H1 (cell line): Measurements from ENCODE around the gene TTC28. TPM values are rescaled to one million over a fixed set of nuclear protein-coding genes. Genes with fewer than 3 reads are reported as not detected.

Experiments
- CTCF ChIA-PET: fragments of 300-600 bp; sonication (Branson Sonifier 250); formaldehyde crosslinking; loops from one replicate; lab custom pipeline; 2021; ENCODE audit not compliant: partially characterized antibody; lab: Charles Lee
- POLR2A ChIA-PET: fragments of 300-600 bp; sonication (Branson Sonifier 250); formaldehyde crosslinking; loops from one replicate; lab custom pipeline; 2021; ENCODE audit warnings: inconsistent platforms; ENCODE audit not compliant: partially characterized antibody; lab: Charles Lee
- DNase-seq, 2 experiments: peaks; one replicate each; pipeline versions ENCODE4 v3.0.0 to v3.0.0-alpha.2; 2010 to 2022; ENCODE audit warnings: low spot score in 2 of 2, low read depth in 1 of 2, mixed read lengths in 1 of 2
- FAIRE-seq: peaks from 2 replicates; lab custom pipeline; 2011; peaks lifted over from hg19 to GRCh38; lab: Jason Lieb, UNC
- H2AFZ ChIP-seq: 2 replicates; pipeline ENCODE4 v1.8.1; 2012; ENCODE audit warnings: low read length, inconsistent platforms
- H2AK5ac ChIP-seq: 2 replicates; pipeline ENCODE4 v1.6.1; 2013; ENCODE audit warnings: low read depth, low read length
- H2BK120ac ChIP-seq: replicated peaks from 2 replicates; pipeline ENCODE3; 2013; ENCODE audit warnings: low read depth, low read length, inconsistent platforms
- H2BK12ac ChIP-seq: 2 replicates; pipeline ENCODE4 v1.6.1; 2013; ENCODE audit warnings: low read depth, low read length
- H2BK15ac ChIP-seq: 2 replicates; pipeline ENCODE4 v1.6.1; 2013; ENCODE audit warnings: low read length
- H2BK20ac ChIP-seq: 2 replicates; pipeline ENCODE4 v1.6.1; 2013; ENCODE audit warnings: low read length
- H2BK5ac ChIP-seq: 2 replicates; pipeline ENCODE4 v1.6.1; 2013; ENCODE audit warnings: low read depth, low read length
- H3K14ac ChIP-seq: 2 replicates; pipeline ENCODE4 v1.6.1; 2013; ENCODE audit warnings: inconsistent platforms; ENCODE audit not compliant: insufficient read length
- H3K18ac ChIP-seq: 2 replicates; pipeline ENCODE4 v1.6.1; 2013; ENCODE audit warnings: low read length; ENCODE audit errors: extremely low read depth
- H3K23ac ChIP-seq: 2 replicates; pipeline ENCODE4 v1.6.1; 2013; ENCODE audit warnings: inconsistent platforms; ENCODE audit not compliant: insufficient read length
- H3K23me2 ChIP-seq: 2 replicates; pipeline ENCODE4 v1.6.1; 2013; ENCODE audit warnings: low read depth, low read length
- H3K27ac ChIP-seq: 2 replicates; pipeline ENCODE4 v1.6.1; 2011; ENCODE audit warnings: low read depth, low read length, inconsistent platforms
- H3K27me3 ChIP-seq, 4 experiments: replicated peaks in 1 of 4; 1 replicate in 1 of 4; 2 replicates in 3 of 4; pipeline versions ENCODE4 v1.6.1 to v1.8.1; 2011 to 2013; ENCODE audit warnings: low read length in 3 of 4, mild to moderate bottlenecking in 3 of 4, inconsistent platforms in 2 of 4, mixed read lengths in 2 of 4, moderate library complexity in 1 of 4; ENCODE audit not compliant: control insufficient read depth in 3 of 4, insufficient read depth in 3 of 4; ENCODE audit errors: extremely low read depth in 1 of 4
- H3K36me3 ChIP-seq, 4 experiments: 2 replicates each; pipeline versions ENCODE4 v1.6.1 to v1.8.1; 2011 to 2013; ENCODE audit warnings: mild to moderate bottlenecking in 4 of 4, low read length in 3 of 4, moderate library complexity in 2 of 4, control low read depth in 1 of 4, inconsistent platforms in 1 of 4; ENCODE audit not compliant: insufficient read depth in 4 of 4, control insufficient read depth in 2 of 4
- H3K4ac ChIP-seq: replicated peaks from 2 replicates; pipeline ENCODE3; 2013; ENCODE audit warnings: low read length, low read depth, mixed read lengths, inconsistent platforms; ENCODE audit not compliant: insufficient read length
- H3K4me1 ChIP-seq, 4 experiments: replicated peaks in 1 of 4; 1 replicate in 1 of 4; 2 replicates in 3 of 4; pipeline versions ENCODE4 v1.6.1 to v1.8.1; 2011 to 2013; ENCODE audit warnings: low read length in 3 of 4, inconsistent platforms in 2 of 4, mixed read lengths in 1 of 4; ENCODE audit not compliant: insufficient read depth in 4 of 4, control insufficient read depth in 3 of 4
- H3K4me2 ChIP-seq, 2 experiments: 2 replicates each; pipeline versions ENCODE4 v1.6.1 to v1.8.1; 2011 to 2013; ENCODE audit warnings: low read depth in 2 of 2, low read length in 2 of 2, control low read depth in 1 of 2, inconsistent platforms in 1 of 2, mild to moderate bottlenecking in 1 of 2; ENCODE audit not compliant: insufficient read depth in 1 of 2
- H3K4me3 ChIP-seq, 4 experiments: fragments of 200-600, 300-600 bp in 1 of 4; sonication (generic), shearing (Covaris generic), sonication (Bioruptor Twin) in 1 of 4; 2 replicates each; pipeline versions ENCODE4 v1.5.1 to v1.8.1; 2011 to 2016; ENCODE audit warnings: low read length in 4 of 4, low read depth in 3 of 4, control low read depth in 2 of 4, inconsistent platforms in 2 of 4, mild to moderate bottlenecking in 2 of 4, mixed read lengths in 1 of 4, moderate library complexity in 1 of 4; ENCODE audit not compliant: insufficient read depth in 2 of 4; ENCODE audit errors: extremely low read depth in 1 of 4
- H3K56ac ChIP-seq: replicated peaks from 2 replicates; pipeline ENCODE3; 2013; ENCODE audit warnings: low read depth, mild to moderate bottlenecking, mixed read lengths, low read length, inconsistent platforms; ENCODE audit not compliant: insufficient read length
- H3K79me1 ChIP-seq: 2 replicates; pipeline ENCODE4 v1.6.1; 2013; ENCODE audit warnings: low read depth, low read length, control low read depth
- H3K79me2 ChIP-seq, 2 experiments: 2 replicates each; pipeline versions ENCODE4 v1.6.1 to v1.8.1; 2012 to 2013; ENCODE audit warnings: low read length in 2 of 2, mild to moderate bottlenecking in 2 of 2, inconsistent platforms in 1 of 2; ENCODE audit not compliant: insufficient read depth in 2 of 2, control insufficient read depth in 1 of 2
- H3K9ac ChIP-seq, 4 experiments: replicated peaks in 1 of 4; 1 replicate in 1 of 4; 2 replicates in 3 of 4; pipeline versions ENCODE4 v1.6.1 to v1.8.1; 2011 to 2013; ENCODE audit warnings: low read depth in 3 of 4, low read length in 3 of 4, control low read depth in 2 of 4, mild to moderate bottlenecking in 2 of 4, moderate library complexity in 2 of 4, inconsistent platforms in 1 of 4; ENCODE audit errors: extremely low read depth in 1 of 4
- H3K9me3 ChIP-seq, 2 experiments: 2 replicates each; pipeline versions ENCODE4 v1.6.1 to v1.8.1; 2012 to 2013; ENCODE audit warnings: mild to moderate bottlenecking in 2 of 2, moderate library complexity in 2 of 2, control low read depth in 1 of 2, inconsistent platforms in 1 of 2, low read depth in 1 of 2, low read length in 1 of 2, mixed read lengths in 1 of 2; ENCODE audit not compliant: insufficient read depth in 2 of 2
- H4K20me1 ChIP-seq, 2 experiments: replicated peaks in 1 of 2; 2 replicates each; pipeline versions ENCODE3 to v1.8.1; 2011 to 2013; ENCODE audit warnings: inconsistent platforms in 2 of 2, low read length in 2 of 2, mild to moderate bottlenecking in 1 of 2; ENCODE audit not compliant: insufficient read depth in 2 of 2, control insufficient read depth in 1 of 2
- H4K5ac ChIP-seq: 2 replicates; pipeline ENCODE4 v1.6.1; 2013; ENCODE audit warnings: low read length, low read depth, mixed read lengths, inconsistent platforms; ENCODE audit not compliant: insufficient read length
- H4K8ac ChIP-seq: 2 replicates; pipeline ENCODE4 v1.8.0; 2013; ENCODE audit warnings: mild to moderate bottlenecking, moderate library complexity, low read length, inconsistent platforms; ENCODE audit not compliant: insufficient read depth; ENCODE audit errors: extremely low read depth
- H4K91ac ChIP-seq: replicated peaks from 2 replicates; pipeline ENCODE3; 2013; ENCODE audit warnings: low read length, mixed read lengths, inconsistent platforms; ENCODE audit not compliant: insufficient read length
- PHF8 ChIP-seq: fragments of 200-600 bp; sonication (generic); conservative IDR thresholded peaks from 2 replicates; pipeline ENCODE4 v1.7.1; 2012; ENCODE audit warnings: low read depth, mild to moderate bottlenecking, inconsistent platforms, low read length, moderate library complexity
- RAD21 ChIP-seq, 2 experiments: IDR thresholded peaks in 1 of 2; conservative IDR thresholded peaks in 1 of 2; 2 replicates each; pipeline ENCODE4 v1.6.1; 2011; ENCODE audit warnings: low read depth in 2 of 2, low read length in 2 of 2, improper control_type of control experiment in 1 of 2, inconsistent platforms in 1 of 2, mild to moderate bottlenecking in 1 of 2, moderate library complexity in 1 of 2
- WGBS, 2 experiments: shearing (Covaris generic) in 1 of 2; methylation state at CpG; one replicate each; pipeline versions ENCODE4 v1.1.6 to v1.1.7; 2013 to 2015; ENCODE audit warnings: low lambda C conversion rate in 2 of 2, mixed read lengths in 2 of 2, inconsistent platforms in 1 of 2, low coverage in 1 of 2, missing lambda C conversion rate in 1 of 2; ENCODE audit not compliant: insufficient replicate concordance in 2 of 2, insufficient coverage in 1 of 2, insufficient read length in 1 of 2; ENCODE audit errors: extremely low coverage in 1 of 2, missing lambda C conversion rate in 1 of 2; 5-methylcytosine and 5-hydroxymethylcytosine counted together
- polyA plus RNA-seq, 7 experiments: library from polyadenylated mRNA; depleted of rRNA in 3 of 7; stranded (reverse) in 5 of 7; unstranded in 2 of 7; fragments of >200 nt in 5 of 7; fragments of 200-250 nt in 2 of 7; gene quantifications; 1 replicate in 5 of 7; 2 replicates in 1 of 7; 4 replicates in 1 of 7; pipeline versions ENCODE4 v1.2.1 to v1.2.3, GENCODE V29; 2011 to 2013; ENCODE audit warnings: missing spikeins in 2 of 7, mixed read lengths in 2 of 7
- total RNA-seq: library from RNA; stranded (reverse); fragmentation: NEBNext Ultra II Directional; extraction: Animal tissue kit (Norgen Biotek cat#: 25700); gene quantifications from 2 replicates; pipeline ENCODE4 v1.2.1, GENCODE V29; 2021

TTC28 gene
- total and polyA plus RNA-seq, 2 of the 8 experiments (the other 6 are each of a cell fraction or from before 2014, with no cell fraction given): 2.6 to 12.6 TPM

DNA sequence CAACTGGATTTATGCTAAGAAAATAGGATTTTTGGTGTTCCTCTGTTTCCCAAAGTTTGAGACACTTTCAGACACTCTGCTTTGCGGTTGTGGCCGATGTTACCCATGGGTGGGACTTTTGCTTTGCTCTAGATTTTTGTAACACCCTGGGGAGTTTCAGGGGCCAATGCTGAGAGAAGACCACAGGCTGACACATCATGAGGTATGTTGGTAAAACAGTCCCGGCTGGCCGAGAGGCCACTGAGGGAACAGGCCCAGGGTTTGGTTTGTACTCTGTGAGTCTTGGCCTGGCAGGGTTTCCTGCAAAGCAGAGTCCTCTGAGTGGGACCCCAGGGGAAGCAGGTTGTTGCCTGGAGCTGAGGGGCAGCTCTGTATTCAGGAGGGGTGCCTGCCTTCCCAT lies 682.1 kb downstream of the TTC28 start:
- DNase-seq (no peak), FAIRE-seq (no peak)
- H3K4ac ChIP-seq: no peak overlapping the region
- no peak overlapping the region for H2AK5ac ChIP-seq
- H3K4me3 ChIP-seq: no peak overlapping the region
- ChIA-PET CTCF (interaction anchor here (1.3 kb wide), 1 partner anchor 23 kb away, joined by 3 read pairs; no protein-coding TSS in a partner anchor), POLR2A (interaction anchor here (1.1 kb wide), 1 partner anchor 12 kb away, joined by 4 read pairs; no protein-coding TSS in a partner anchor)
- no peak overlapping the region for H2BK5ac ChIP-seq
- no peak overlapping the region for H2AFZ ChIP-seq
- peaks cover 0 to 9% (median 6%) of the 10 kb centered on the region in 4 experiments; a peak in 6 of 7 replicates for H3K4me1 ChIP-seq
- H3K14ac ChIP-seq: no peak overlapping the region
- no peak overlapping the region for H3K4me2 ChIP-seq
- H4K8ac ChIP-seq: no peak overlapping the region
- TF ChIP-seq RAD21 (IDR thresholded peaks at IDR 0.05 in 1 of 2, conservative IDR thresholded peaks at IDR 0.05 in 1 of 2; ENCODE audit: low read depth in 2 of 2, low read length in 2 of 2) (no peak), PHF8 (no peak)
- H3K23me2 ChIP-seq: no peaks in the 10 kb centered on the region
- no peak overlapping the region for H2BK120ac ChIP-seq
- no peaks in the 10 kb centered on the region for H3K36me3 ChIP-seq
- no peaks in the 10 kb centered on the region for H3K79me2 ChIP-seq
- no peak overlapping the region for H3K56ac ChIP-seq
- 0 out of 2 replicates have a peak, but pooled peaks cover 2% of the 10 kb centered on the region for H3K79me1 ChIP-seq
- 87% methylated on average over 4 of the region's 4 CpGs; no CpG with 5 or more reads in 1 of the 2 experiments for WGBS, 2 experiments
- no peak overlapping the region for H2BK20ac ChIP-seq
- H3K9me3 ChIP-seq: no peaks in the 10 kb centered on the region
- peaks cover 0 to 2% (median 0%) of the 10 kb centered on the region in 4 experiments; a peak in 1 of 7 replicates for H3K27me3 ChIP-seq
- H3K18ac ChIP-seq: no peak overlapping the region
- no peak overlapping the region for H3K9ac ChIP-seq
- H3K23ac ChIP-seq: no peak overlapping the region
- no peak overlapping the region for H4K5ac ChIP-seq
- H2BK12ac ChIP-seq: no peak overlapping the region
- no peak overlapping the region for H3K27ac ChIP-seq
- peaks cover 0 to 1% of the 10 kb centered on the region in 2 experiments for H4K20me1 ChIP-seq
- H4K91ac ChIP-seq: no peak overlapping the region
- no peak overlapping the region for H2BK15ac ChIP-seq
